ENCODE results near the gene TEX51.

- TF ChIP-seq POLR2A (IDR thresholded peaks at IDR 0.05; ENCODE audit: low read depth, low read length) = no peak
- TF ChIP-seq CTCF (conservative IDR thresholded peaks at IDR 0.05; ENCODE audit: low read depth, low read length) = no peak
- no peak for TF ChIP-seq MXI1 (IDR thresholded peaks at IDR 0.05; ENCODE audit: borderline replicate concordance, low read depth, low read length)
Observed at GRCh38 chr2:126850940-126851339, 47.8 kb upstream of the TEX51 start.

Data from IMR-90 (cell line).